H1 (cell line): Measurements from ENCODE around the gene ATP6V1C2. TPM values are rescaled to one million over a fixed set of nuclear protein-coding genes. Genes with fewer than 3 reads are reported as not detected.

Source experiments
- HDAC2 ChIP-seq, 2 experiments: fragments of 300-600 bp in 1 of 2; sonication (generic) in 1 of 2; IDR thresholded peaks; 2 replicates each; pipeline ENCODE4 v1.6.1; 2011 to 2012; ENCODE audit warnings: low read depth in 2 of 2, low read length in 2 of 2, mild to moderate bottlenecking in 2 of 2, moderate library complexity in 2 of 2, borderline replicate concordance in 1 of 2, inconsistent platforms in 1 of 2
- POLR2A ChIP-seq, 2 experiments: IDR thresholded peaks; 1 replicate in 1 of 2; 2 replicates in 1 of 2; pipeline ENCODE4 v1.6.1; 2011; ENCODE audit warnings: low read depth in 2 of 2, low read length in 2 of 2, mild to moderate bottlenecking in 2 of 2; ENCODE audit errors: control extremely low read depth in 1 of 2
- POLR2AphosphoS5 ChIP-seq: IDR thresholded peaks from 2 replicates; pipeline ENCODE4 v1.6.1; 2011; ENCODE audit warnings: low read depth, low read length
- SP1 ChIP-seq: IDR thresholded peaks from 2 replicates; pipeline ENCODE4 v1.6.1; 2011; ENCODE audit warnings: low read depth, low read length
- SUZ12 ChIP-seq: fragments of 200-600 bp; sonication (generic); IDR thresholded peaks from 2 replicates; pipeline ENCODE4 v1.6.1; 2012; ENCODE audit warnings: mild to moderate bottlenecking, inconsistent platforms, low read length, moderate library complexity, mixed read lengths
- polyA plus RNA-seq, 7 experiments: library from polyadenylated mRNA; depleted of rRNA in 3 of 7; stranded (reverse) in 5 of 7; unstranded in 2 of 7; fragments of >200 nt in 5 of 7; fragments of 200-250 nt in 2 of 7; gene quantifications; 1 replicate in 5 of 7; 2 replicates in 1 of 7; 4 replicates in 1 of 7; pipeline versions ENCODE4 v1.2.1 to v1.2.3, GENCODE V29; 2011 to 2013; ENCODE audit warnings: missing spikeins in 2 of 7, mixed read lengths in 2 of 7
- total RNA-seq: library from RNA; stranded (reverse); fragmentation: NEBNext Ultra II Directional; extraction: Animal tissue kit (Norgen Biotek cat#: 25700); gene quantifications from 2 replicates; pipeline ENCODE4 v1.2.1, GENCODE V29; 2021
- TF ChIP-seq, protein P1 (sequence below): fragments of 300-600 bp; sonication (generic); IDR thresholded peaks from 2 replicates; pipeline ENCODE4 v1.7.1; 2012; ENCODE audit warnings: low read length, moderate library complexity, mild to moderate bottlenecking, inconsistent platforms; ENCODE audit not compliant: insufficient replicate concordance

ATP6V1C2 gene
- total and polyA plus RNA-seq, 2 of the 8 experiments (the other 6 are each of a cell fraction or from before 2014, with no cell fraction given), result 0.29 to 0.74 TPM

DNA sequence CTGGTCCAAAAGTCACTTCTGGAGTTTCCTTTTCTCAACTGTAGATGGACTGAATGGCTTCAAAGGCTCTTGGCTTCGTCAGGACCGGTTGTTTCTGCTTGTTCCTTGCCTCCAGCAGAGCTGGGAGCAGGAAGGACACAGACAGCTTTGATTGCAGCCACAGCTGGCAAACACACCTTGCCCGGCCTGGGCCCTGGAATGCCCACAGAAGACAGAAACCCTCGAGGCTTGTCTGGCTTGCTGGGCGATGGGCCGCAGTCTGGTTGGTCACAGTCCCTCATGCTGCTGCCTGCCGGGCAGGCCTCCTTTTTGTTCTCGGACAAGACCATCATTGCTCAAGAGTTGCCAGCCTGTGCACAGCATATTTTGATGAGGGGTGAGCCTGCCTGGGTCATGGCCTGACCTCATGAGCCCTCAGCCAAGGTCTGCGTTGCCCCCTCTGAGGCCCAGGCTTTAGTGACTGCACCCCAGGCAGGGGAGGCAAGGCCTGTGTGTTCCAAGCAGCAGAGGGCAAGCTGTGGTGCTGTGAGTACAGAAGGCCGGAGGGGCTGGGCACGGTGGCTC lies 37.8 kb downstream of the ATP6V1C2 start (continued):
- TF ChIP-seq, protein P1, sequence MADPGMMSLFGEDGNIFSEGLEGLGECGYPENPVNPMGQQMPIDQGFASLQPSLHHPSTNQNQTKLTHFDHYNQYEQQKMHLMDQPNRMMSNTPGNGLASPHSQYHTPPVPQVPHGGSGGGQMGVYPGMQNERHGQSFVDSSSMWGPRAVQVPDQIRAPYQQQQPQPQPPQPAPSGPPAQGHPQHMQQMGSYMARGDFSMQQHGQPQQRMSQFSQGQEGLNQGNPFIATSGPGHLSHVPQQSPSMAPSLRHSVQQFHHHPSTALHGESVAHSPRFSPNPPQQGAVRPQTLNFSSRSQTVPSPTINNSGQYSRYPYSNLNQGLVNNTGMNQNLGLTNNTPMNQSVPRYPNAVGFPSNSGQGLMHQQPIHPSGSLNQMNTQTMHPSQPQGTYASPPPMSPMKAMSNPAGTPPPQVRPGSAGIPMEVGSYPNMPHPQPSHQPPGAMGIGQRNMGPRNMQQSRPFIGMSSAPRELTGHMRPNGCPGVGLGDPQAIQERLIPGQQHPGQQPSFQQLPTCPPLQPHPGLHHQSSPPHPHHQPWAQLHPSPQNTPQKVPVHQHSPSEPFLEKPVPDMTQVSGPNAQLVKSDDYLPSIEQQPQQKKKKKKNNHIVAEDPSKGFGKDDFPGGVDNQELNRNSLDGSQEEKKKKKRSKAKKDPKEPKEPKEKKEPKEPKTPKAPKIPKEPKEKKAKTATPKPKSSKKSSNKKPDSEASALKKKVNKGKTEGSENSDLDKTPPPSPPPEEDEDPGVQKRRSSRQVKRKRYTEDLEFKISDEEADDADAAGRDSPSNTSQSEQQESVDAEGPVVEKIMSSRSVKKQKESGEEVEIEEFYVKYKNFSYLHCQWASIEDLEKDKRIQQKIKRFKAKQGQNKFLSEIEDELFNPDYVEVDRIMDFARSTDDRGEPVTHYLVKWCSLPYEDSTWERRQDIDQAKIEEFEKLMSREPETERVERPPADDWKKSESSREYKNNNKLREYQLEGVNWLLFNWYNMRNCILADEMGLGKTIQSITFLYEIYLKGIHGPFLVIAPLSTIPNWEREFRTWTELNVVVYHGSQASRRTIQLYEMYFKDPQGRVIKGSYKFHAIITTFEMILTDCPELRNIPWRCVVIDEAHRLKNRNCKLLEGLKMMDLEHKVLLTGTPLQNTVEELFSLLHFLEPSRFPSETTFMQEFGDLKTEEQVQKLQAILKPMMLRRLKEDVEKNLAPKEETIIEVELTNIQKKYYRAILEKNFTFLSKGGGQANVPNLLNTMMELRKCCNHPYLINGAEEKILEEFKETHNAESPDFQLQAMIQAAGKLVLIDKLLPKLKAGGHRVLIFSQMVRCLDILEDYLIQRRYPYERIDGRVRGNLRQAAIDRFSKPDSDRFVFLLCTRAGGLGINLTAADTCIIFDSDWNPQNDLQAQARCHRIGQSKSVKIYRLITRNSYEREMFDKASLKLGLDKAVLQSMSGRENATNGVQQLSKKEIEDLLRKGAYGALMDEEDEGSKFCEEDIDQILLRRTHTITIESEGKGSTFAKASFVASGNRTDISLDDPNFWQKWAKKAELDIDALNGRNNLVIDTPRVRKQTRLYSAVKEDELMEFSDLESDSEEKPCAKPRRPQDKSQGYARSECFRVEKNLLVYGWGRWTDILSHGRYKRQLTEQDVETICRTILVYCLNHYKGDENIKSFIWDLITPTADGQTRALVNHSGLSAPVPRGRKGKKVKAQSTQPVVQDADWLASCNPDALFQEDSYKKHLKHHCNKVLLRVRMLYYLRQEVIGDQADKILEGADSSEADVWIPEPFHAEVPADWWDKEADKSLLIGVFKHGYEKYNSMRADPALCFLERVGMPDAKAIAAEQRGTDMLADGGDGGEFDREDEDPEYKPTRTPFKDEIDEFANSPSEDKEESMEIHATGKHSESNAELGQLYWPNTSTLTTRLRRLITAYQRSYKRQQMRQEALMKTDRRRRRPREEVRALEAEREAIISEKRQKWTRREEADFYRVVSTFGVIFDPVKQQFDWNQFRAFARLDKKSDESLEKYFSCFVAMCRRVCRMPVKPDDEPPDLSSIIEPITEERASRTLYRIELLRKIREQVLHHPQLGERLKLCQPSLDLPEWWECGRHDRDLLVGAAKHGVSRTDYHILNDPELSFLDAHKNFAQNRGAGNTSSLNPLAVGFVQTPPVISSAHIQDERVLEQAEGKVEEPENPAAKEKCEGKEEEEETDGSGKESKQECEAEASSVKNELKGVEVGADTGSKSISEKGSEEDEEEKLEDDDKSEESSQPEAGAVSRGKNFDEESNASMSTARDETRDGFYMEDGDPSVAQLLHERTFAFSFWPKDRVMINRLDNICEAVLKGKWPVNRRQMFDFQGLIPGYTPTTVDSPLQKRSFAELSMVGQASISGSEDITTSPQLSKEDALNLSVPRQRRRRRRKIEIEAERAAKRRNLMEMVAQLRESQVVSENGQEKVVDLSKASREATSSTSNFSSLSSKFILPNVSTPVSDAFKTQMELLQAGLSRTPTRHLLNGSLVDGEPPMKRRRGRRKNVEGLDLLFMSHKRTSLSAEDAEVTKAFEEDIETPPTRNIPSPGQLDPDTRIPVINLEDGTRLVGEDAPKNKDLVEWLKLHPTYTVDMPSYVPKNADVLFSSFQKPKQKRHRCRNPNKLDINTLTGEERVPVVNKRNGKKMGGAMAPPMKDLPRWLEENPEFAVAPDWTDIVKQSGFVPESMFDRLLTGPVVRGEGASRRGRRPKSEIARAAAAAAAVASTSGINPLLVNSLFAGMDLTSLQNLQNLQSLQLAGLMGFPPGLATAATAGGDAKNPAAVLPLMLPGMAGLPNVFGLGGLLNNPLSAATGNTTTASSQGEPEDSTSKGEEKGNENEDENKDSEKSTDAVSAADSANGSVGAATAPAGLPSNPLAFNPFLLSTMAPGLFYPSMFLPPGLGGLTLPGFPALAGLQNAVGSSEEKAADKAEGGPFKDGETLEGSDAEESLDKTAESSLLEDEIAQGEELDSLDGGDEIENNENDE, result no peak
- TF ChIP-seq SP1 (no peak), POLR2AphosphoS5 (no peak), SUZ12 (no peak), POLR2A (IDR thresholded peaks at IDR 0.05; ENCODE audit: control extremely low read depth in 1 of 2, low read depth in 2 of 2, low read length in 2 of 2) (no peak), HDAC2 (IDR thresholded peaks at IDR 0.05; ENCODE audit: borderline replicate concordance in 1 of 2, low read depth in 2 of 2, low read length in 2 of 2) (no peak)
